ENCODE data around the gene CHST7. TPM values are rescaled to one million over a fixed set of nuclear protein-coding genes. Genes with fewer than 3 reads are reported as not detected.

The CHST7 gene
- total and polyA plus RNA-seq, 2 of the 4 experiments (the other 2 are of a cell fraction): 2.9 to 4.8 TPM

- no peak overlapping the region for H2BK15ac ChIP-seq (ENCODE audit: low read depth, low read length)
- H3K79me1 ChIP-seq (ENCODE audit: low read depth in 1 of 2, low read length in 2 of 2): no peaks in the 10 kb centered on the region
- H2BK20ac ChIP-seq (ENCODE audit: low read depth, low read length): no peak overlapping the region
- CTCF ChIA-PET: no interaction called here
- no peak overlapping the region for H3K9ac ChIP-seq (ENCODE audit: low read depth, low read length)
- POLR2A ChIA-PET (ENCODE audit: unreplicated experiment): no interaction called here
- H4K20me1 ChIP-seq (ENCODE audit: insufficient read depth, low read length): no peaks in the 10 kb centered on the region
- no peak overlapping the region for H2AK9ac ChIP-seq (replicated peaks; ENCODE audit: low read depth, low read length, poor library complexity)
- no peak overlapping the region for H3K23ac ChIP-seq (ENCODE audit: low read depth, low read length)
- in situ Hi-C loops (cut with MboI; ENCODE audit: low sequenced_read_pairs) (no loop called here), dilution Hi-C loops (cut with HindIII; ENCODE audit: low sequenced_read_pairs, unreplicated experiment) (no loop called here), intact Hi-C loops (cut with micrococcal nuclease) (no loop called here)
- peaks cover 1% of the 10 kb centered on the region; the same call in 1 of the 2 replicates for H3K4me1 ChIP-seq (ENCODE audit: control insufficient read depth, insufficient read depth, low read length)
- no peak for ATAC-seq (ENCODE audit: low read depth)
- no peak overlapping the region for H2AFZ ChIP-seq (replicated peaks; ENCODE audit: low read length, poor library complexity)
- H3K27ac ChIP-seq (ENCODE audit: insufficient read depth, low read length): no peak overlapping the region
- no peak overlapping the region for H3K56ac ChIP-seq (ENCODE audit: extremely low read depth, insufficient read depth, low read length)
- H2AK5ac ChIP-seq (ENCODE audit: low read depth, low read length): no peak overlapping the region
- H3K4me3 ChIP-seq (ENCODE audit: insufficient read depth, low read depth, low read length): no peak overlapping the region
- H3K9me1 ChIP-seq (ENCODE audit: insufficient read depth, low read length): no peaks in the 10 kb centered on the region
- 60% methylated on average over 2 of the region's 6 CpGs; no CpG with 5 or more reads in 1 of the 2 experiments for WGBS, 2 experiments (ENCODE audit: extremely low coverage in 2 of 2, insufficient read length in 1 of 2)
- no peak overlapping the region for H3K4me2 ChIP-seq (ENCODE audit: low read depth, low read length)
- peaks cover 2% of the 10 kb centered on the region for H3K27me3 ChIP-seq (ENCODE audit: control insufficient read depth, insufficient read depth, low read length)
- no peaks in the 10 kb centered on the region for H3K36me3 ChIP-seq (ENCODE audit: control insufficient read depth, insufficient read depth, low read length)
- no peak for DNase-seq
- no peak overlapping the region for H3K14ac ChIP-seq (replicated peaks; ENCODE audit: low read depth, low read length)
- H3K18ac ChIP-seq (ENCODE audit: low read depth, low read length): no peak overlapping the region
- TF ChIP-seq BHLHE40 (IDR thresholded peaks at IDR 0.05; ENCODE audit: low read depth, low read length): no peak
- no peak for TF ChIP-seq RFX5 (IDR thresholded peaks at IDR 0.05; ENCODE audit: low read depth, low read length)
- TF ChIP-seq CTCF (conservative IDR thresholded peaks at IDR 0.05; ENCODE audit: low read depth, low read length): no peak
- TF ChIP-seq POLR2A (IDR thresholded peaks at IDR 0.05; ENCODE audit: low read depth, low read length): no peak
- TF ChIP-seq ELK1 (IDR thresholded peaks at IDR 0.05; ENCODE audit: borderline replicate concordance, low read depth, low read length): no peak
- TF ChIP-seq CEBPB (IDR thresholded peaks at IDR 0.05; ENCODE audit: low read depth, low read length): no peak
- no peak for TF ChIP-seq MAFK (IDR thresholded peaks at IDR 0.05; ENCODE audit: low read depth, low read length)
- TF ChIP-seq FOS (IDR thresholded peaks at IDR 0.05; ENCODE audit: low read depth, low read length): no peak
- no peak for TF ChIP-seq RCOR1 (IDR thresholded peaks at IDR 0.05; ENCODE audit: insufficient replicate concordance, low read length)
- TF ChIP-seq MXI1 (IDR thresholded peaks at IDR 0.05; ENCODE audit: borderline replicate concordance, low read depth, low read length): no peak
- TF ChIP-seq NFE2L2 (IDR thresholded peaks at IDR 0.05; ENCODE audit: low read depth, low read length): no peak
- TF ChIP-seq MAZ (IDR thresholded peaks at IDR 0.05; ENCODE audit: borderline replicate concordance, low read depth, low read length): no peak
- TF ChIP-seq SMC3 (IDR thresholded peaks at IDR 0.05; ENCODE audit: low read depth, low read length): no peak
- no peak for TF ChIP-seq USF2 (IDR thresholded peaks at IDR 0.05; ENCODE audit: low read depth, low read length)
- no peak for TF ChIP-seq RAD21 (IDR thresholded peaks at IDR 0.05; ENCODE audit: low read length)
- TF ChIP-seq CHD1 (IDR thresholded peaks at IDR 0.05; ENCODE audit: low read depth, low read length): no peak
- no peak overlapping the region for H4K5ac ChIP-seq (ENCODE audit: low read depth, low read length)
- no TSS peak for BruUV-seq (replicated peaks)
- H4K91ac ChIP-seq (ENCODE audit: insufficient read depth, low read depth, low read length): no peak overlapping the region
- H2BK120ac ChIP-seq (ENCODE audit: low read depth, low read length): no peak overlapping the region
- no peak overlapping the region for H4K8ac ChIP-seq (ENCODE audit: low read depth in 2 of 2, low read length in 2 of 2)
- no peaks in the 10 kb centered on the region for H3K9me3 ChIP-seq (ENCODE audit: control insufficient read depth, insufficient read depth, low read length)
- no peak overlapping the region for H2BK5ac ChIP-seq (ENCODE audit: low read depth, low read length, poor library complexity, severe bottlenecking)
- H3K4ac ChIP-seq (ENCODE audit: low read depth, low read length): no peak overlapping the region
Observed at GRCh38 chrX:46636223-46636622, 62.7 kb downstream of the CHST7 start.
